ENCODE results near the gene C17orf107.

The C17orf107 gene

DNA sequence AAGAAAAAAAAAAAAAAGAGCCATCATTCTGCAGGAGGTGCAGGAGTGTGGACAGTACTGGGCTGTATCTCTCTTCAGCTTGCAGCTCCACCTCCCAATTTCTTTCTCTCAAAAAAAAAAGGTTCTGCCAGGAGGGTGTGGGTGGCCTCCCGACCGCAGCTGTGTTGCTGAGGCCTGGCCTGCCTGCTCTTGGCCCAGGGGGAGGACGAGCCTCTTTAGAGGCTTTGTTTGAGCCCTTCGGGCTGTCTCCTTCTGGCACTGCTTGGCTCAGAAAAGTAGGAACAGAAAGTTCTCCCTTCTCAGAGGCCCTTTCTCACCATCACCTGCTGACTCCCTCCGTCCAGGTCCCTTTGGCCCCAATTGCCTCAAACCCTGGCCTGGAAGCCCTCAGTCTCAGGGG lies 22.2 kb upstream of the C17orf107 start:
- DNase-seq = no peak

GRCh38 chr17:4879601-4880000 lies 19.7 kb upstream of the C17orf107 start:
- DNase-seq = peak in 1 of 2 experiments; percentile 3

DNA sequence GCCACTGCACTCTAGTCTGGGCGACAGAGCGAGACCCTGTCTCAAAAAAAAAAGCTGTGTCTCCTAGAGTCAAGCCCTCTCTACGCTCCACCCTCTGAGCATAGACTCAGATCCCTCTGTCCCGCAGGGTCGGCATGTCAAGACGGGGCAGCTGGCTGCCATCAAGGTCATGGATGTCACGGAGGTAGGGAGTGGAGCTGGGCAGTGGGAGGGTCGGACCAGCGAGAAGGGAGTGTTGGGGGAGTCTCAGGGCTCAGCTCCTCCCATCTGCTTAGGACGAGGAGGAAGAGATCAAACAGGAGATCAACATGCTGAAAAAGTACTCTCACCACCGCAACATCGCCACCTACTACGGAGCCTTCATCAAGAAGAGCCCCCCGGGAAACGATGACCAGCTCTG lies 18.5 kb upstream of the C17orf107 start:
- DNase-seq = no peak

DNA sequence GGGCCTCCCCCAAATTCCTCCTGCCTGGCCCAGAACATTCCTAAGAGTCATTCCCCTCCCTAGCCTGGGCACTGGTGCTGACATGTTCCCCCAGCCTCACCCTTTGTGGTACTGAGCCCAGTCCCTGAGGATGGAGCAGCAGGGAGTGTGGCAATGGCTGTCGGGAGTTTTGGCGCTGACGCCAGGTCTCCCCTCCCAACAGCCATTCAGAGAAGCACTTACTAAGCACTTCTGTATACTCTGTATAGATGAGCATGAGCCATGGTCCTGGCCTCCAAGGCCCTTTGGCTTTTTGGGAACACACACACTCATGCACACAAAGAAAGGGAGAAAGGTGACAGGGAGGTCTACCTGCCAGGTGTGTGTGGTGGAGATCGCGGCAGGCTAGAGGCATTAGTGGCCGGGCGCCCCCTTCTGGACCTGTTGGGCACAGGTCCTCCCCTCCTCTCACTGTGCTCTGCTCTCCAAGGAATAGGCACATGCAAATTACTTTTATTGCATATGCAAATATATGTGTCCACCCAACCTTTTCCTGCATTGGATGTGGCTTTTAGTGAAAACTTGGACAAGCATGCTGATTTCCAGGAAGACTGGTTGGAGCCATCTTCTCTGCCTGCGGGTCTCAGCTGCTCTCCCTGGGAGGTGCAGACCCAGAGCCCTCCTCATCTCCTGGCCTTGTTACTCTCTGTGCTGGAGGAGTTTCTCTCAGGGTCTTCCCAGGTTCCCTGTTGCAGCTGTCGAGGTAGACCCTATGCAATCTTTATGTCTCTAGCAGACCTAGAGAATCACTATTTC lies 17.4 kb upstream of the C17orf107 start:
- peak in 1 of 2 experiments; percentile 14 for DNase-seq

DNA sequence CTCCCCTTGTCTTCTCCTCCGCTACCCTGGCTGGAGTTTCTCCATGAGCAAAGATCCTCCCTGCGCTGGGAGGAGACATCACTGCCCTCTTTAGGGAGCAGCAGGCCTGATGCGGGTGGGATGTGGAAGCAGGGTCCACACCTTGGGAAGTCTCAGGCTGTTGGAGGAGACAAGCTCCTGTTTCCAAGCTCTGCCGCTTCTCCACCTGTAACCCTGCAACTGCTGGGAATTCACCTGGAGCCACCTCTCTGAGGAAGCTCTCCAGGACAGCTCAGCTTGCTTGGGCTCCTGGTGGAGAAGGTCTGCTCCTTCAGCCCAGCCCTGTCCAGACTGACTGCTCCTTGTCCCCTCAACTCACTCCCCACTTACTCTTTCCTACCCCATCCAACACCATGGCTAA lies 14.8 kb upstream of the C17orf107 start:
- no peak for DNase-seq

- no peak for DNase-seq
Observed at GRCh38 chr17:4886830-4887229, 12.5 kb upstream of the C17orf107 start.

- DNase-seq = no peak
Observed at GRCh38 chr17:4887581-4887980, 11.8 kb upstream of the C17orf107 start.

DNA sequence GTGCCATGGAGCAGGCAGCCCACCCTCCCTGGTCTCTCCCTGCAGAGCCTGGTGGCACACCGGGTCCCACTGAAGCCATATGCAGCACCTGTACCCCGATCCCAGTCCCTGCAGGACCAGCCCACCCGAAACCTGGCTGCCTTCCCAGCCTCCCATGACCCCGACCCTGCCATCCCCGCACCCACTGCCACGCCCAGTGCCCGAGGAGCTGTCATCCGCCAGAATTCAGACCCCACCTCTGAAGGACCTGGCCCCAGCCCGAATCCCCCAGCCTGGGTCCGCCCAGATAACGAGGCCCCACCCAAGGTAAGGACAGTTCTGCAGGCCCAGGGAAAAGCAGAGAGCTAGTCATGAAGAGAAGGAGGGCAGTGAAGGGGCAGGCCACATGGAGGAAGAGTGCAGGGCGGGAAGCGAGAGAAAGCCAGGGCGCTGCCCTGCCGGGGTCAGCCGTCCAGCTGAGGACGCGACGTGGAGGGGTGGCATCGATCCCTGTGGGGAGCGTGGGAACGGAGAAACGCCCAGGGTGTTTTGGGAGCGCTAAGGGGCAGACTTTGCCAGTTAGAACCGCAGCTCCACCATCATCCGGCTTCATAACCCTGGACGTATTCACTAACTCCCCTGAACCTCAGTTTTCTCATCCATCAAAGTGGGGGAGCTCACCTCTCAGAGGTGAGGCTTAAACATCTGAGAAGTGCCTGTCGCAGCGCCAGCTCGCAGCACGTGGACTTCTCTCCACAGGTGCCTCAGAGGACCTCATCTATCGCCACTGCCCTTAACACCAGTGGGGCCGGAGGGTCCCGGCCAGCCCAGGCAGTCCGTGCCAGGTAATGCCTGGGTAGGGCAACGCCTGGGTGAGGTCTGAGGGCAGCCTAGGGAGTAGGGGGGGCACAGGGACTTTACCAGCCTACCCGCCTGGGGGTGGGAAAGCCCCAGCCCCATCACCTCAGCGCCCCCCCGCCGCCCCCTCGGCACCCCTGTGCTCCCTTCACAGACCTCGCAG lies 7.6 kb upstream of the C17orf107 start:
- no peak for DNase-seq

DNA sequence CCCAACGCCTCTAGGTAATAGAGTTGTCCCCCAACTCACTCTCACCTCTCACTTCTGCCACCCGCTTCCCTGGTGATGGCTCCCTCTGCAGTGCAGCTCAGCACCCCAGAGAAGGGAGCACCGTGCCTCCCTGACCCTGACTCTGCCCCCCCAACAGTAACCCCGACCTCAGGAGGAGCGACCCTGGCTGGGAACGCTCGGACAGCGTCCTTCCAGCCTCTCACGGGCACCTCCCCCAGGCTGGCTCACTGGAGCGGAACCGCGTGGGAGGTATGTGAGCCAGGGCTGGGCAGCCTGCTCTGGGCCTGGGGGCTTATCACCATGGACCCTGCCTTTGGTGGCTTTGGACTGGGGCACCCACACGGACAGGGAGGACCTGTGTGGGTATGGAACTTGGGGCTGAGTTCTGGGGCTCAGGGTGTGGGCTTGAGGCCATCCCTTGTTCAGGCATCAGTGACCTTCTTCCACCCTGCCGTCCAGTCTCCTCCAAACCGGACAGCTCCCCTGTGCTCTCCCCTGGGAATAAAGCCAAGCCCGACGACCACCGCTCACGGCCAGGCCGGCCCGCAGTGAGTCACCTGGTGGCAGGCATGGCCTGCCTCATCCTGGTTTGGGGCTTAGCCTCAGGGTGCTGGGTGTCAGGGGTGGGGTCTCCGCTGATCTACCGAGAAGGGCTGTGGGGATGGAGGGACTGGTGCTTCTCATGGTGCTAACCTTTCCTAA lies 6.7 kb upstream of the C17orf107 start:
- no peak for DNase-seq

GRCh38 chr17:4893272-4893671 lies 6.1 kb upstream of the C17orf107 start:
- DNase-seq = no peak

GRCh38 chr17:4893721-4894560 lies 5.4 kb upstream of the C17orf107 start:
- no peak for DNase-seq

DNA sequence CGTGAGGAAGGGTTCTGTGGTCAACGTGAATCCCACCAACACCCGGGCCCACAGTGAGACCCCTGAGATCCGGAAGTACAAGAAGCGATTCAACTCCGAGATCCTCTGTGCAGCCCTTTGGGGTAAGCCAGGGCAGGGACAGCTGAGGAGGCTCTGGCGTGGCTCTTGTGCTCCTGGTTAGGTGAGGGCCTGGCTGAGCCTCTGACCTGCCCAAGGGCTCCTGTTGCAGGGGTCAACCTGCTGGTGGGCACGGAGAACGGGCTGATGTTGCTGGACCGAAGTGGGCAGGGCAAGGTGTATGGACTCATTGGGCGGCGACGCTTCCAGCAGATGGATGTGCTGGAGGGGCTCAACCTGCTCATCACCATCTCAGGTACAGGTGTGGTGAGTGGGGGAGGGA lies 4.2 kb upstream of the C17orf107 start:
- DNase-seq = no peak

DNA sequence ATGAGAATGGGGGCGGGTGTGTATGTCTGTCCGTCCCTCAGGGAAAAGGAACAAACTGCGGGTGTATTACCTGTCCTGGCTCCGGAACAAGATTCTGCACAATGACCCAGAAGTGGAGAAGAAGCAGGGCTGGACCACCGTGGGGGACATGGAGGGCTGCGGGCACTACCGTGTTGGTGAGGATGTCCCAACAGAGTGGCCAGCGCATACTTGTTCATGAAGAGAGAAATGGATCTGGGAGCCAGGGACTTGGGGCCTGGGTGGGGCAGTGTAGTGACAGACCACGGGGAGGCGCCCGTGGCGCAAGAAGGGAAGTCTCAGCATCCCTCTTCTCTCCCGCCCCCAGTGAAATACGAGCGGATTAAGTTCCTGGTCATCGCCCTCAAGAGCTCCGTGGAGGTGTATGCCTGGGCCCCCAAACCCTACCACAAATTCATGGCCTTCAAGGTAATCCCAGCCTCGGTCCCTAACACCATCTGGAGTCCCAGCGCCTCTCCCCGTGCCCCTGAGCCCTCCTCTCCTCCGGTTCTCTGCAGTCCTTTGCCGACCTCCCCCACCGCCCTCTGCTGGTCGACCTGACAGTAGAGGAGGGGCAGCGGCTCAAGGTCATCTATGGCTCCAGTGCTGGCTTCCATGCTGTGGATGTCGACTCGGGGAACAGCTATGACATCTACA lies 3.5 kb upstream of the C17orf107 start:
- no peak for DNase-seq

- no peak for DNase-seq
Observed at GRCh38 chr17:4896332-4897197, 2.8 kb upstream of the C17orf107 start.

DNA sequence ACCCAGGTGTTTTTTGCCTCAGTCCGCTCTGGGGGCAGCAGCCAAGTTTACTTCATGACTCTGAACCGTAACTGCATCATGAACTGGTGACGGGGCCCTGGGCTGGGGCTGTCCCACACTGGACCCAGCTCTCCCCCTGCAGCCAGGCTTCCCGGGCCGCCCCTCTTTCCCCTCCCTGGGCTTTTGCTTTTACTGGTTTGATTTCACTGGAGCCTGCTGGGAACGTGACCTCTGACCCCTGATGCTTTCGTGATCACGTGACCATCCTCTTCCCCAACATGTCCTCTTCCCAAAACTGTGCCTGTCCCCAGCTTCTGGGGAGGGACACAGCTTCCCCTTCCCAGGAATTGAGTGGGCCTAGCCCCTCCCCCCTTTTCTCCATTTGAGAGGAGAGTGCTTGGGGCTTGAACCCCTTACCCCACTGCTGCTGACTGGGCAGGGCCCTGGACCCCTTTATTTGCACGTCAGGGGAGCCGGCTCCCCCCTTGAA lies 2.1 kb upstream of the C17orf107 start:
- DNase-seq = no peak

DNA sequence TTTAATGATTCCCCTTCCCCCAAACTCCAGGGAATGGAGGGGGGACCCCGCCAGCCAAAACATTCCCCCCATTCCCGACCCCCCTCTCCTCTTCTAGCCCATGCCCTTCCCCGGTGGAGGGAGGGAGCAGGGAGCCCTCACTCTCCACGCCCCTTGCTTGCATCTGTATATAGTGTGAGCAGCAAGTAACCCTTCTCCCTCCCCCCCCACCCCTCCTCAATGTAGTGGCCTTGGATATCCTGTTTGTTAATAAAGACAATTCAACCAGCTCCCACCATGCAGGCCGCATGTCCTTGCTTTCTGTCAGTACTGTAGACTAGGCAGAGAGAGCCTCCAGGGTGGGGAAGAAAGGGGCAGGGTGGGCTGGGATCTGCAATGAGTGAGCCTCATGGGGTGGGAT lies 1.6 kb upstream of the C17orf107 start:
- DNase-seq = no peak

DNA sequence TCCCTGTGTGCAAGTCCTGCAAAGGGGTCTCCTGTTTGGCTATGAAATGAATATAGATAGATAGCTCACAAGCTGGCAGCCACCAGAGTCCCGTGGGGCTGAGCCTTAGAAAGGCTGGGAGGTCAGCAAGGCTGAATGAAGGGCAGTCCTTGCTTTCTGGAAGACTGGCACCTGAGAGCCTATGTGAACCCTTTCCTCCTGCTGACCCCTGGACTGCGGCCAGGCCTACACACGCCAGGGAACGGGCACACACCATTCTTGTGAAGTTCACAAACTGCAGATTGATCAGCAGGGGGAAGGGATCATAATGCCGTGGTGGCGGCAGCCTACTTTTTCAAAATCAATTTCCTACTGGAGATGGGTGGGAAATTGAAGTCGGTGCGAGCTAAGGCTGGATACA lies 985 bp upstream of the C17orf107 start:
- no peak for DNase-seq

DNA sequence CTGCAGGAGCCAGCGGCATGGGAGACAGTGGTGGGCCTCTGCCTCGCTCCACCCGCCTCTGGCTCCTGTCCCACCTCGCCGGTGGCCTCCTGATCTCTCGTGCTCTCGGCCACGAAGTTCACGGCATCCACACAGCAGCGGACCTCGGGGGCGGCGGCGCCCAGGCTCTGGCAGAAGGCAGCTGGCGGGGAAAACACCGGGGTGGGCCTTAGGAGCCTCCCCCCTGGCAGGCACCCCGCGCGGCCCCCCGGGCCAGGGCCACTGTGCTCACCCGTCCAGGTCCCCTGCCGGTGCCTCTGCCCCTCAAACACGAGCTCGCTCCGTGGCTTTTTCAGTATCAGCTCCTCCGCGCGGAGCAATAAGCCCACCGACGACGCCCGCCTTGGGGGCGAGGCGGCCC lies 409 bp upstream of the C17orf107 start:
- no peak for DNase-seq

DNA sequence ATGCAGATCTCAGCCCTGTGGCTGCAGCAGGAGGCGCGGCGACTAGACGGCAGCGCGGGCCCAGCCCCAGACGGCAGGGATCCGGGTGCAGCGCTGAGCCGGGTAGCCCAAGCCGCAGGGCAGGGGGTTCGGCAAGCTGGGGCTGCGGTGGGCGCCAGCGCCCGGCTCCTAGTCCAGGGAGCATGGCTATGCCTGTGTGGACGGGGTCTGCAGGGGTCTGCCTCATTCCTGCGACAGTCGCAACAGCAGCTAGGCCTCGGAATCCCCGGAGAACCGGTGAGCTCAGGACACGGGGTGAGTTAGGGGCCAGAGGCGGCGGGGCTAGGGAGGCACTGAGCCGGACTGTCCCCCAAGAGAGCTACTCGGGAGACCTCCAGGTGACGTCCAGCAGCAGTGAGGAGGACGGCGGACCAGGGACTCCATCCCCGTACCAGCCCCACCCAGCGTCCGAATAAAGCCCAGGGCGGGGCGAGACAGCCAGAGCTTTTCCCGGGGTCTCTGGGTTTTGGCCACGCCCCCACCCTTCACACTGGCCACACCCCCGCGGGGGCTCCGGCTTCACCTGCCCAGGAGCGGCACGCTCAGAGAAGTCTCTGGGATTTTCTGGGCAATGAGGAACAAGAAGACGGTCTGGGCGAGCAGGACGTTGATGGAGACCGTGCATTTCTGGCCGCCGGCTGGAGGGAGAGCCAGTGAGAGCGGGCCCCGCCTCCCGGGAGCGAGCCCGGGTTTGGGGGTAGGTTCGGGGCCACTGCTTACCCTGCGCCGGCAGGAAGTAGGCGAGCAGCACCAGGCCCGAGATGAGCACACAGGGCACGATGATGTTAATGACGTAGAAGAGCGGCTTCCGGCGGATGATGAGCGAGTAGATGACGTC lies 1.1 kb downstream of the C17orf107 start:
- no peak for DNase-seq

Data from Kasumi-1 (cell line).